ENCODE results near the gene THBS2. TPM values are rescaled to one million over a fixed set of nuclear protein-coding genes. Genes with fewer than 3 reads are reported as not detected.
A peak's percentile ranks its signal among the peaks of the same experiment; 100 is the strongest.

The THBS2 gene
- total RNA-seq, 1 donor from 2014 or later = 86.4 TPM

DNA sequence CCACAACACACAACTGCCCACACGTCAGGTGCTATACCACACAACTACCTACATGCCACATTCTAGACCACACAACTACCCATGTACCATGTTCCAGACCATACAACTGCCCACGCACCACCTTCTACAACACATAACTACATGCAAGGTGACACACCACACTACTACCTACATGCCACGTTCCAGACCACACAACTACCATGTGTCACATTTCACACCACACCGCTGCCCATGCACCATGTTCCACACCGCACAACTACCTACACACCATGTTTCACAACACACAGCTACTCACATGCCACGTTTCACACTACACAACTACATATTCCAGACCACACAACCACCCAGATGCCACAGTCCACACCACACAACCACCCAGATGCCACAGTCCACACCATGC is 19.8 kb downstream of the THBS2 start:
- H3K4me3 ChIP-seq = no peak overlapping the region
- H3K36me3 ChIP-seq = peaks cover 0 to 45% of the 10 kb centered on the region in 2 donors
- no peaks in the 10 kb centered on the region for H3K9me3 ChIP-seq
- DNase-seq (ENCODE audit: extremely low spot score in 2 of 2) = peak; percentile 79 to 87
- peak overlapping the region; percentile 1 for H3K27ac ChIP-seq
- H3K4me1 ChIP-seq = no peaks in the 10 kb centered on the region
- TF ChIP-seq, protein P1, sequence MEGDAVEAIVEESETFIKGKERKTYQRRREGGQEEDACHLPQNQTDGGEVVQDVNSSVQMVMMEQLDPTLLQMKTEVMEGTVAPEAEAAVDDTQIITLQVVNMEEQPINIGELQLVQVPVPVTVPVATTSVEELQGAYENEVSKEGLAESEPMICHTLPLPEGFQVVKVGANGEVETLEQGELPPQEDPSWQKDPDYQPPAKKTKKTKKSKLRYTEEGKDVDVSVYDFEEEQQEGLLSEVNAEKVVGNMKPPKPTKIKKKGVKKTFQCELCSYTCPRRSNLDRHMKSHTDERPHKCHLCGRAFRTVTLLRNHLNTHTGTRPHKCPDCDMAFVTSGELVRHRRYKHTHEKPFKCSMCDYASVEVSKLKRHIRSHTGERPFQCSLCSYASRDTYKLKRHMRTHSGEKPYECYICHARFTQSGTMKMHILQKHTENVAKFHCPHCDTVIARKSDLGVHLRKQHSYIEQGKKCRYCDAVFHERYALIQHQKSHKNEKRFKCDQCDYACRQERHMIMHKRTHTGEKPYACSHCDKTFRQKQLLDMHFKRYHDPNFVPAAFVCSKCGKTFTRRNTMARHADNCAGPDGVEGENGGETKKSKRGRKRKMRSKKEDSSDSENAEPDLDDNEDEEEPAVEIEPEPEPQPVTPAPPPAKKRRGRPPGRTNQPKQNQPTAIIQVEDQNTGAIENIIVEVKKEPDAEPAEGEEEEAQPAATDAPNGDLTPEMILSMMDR (IDR thresholded peaks at IDR 0.05) = no peak
- TF ChIP-seq POLR2AphosphoS5 (IDR thresholded peaks at IDR 0.05; ENCODE audit: insufficient read depth in 1 of 2, low read depth in 1 of 2) (no peak), POLR2A (IDR thresholded peaks at IDR 0.05) (no peak)
- intact Hi-C loops (cut with DNase I) = no loop called here
- H3K27me3 ChIP-seq = no peaks in the 10 kb centered on the region

DNA sequence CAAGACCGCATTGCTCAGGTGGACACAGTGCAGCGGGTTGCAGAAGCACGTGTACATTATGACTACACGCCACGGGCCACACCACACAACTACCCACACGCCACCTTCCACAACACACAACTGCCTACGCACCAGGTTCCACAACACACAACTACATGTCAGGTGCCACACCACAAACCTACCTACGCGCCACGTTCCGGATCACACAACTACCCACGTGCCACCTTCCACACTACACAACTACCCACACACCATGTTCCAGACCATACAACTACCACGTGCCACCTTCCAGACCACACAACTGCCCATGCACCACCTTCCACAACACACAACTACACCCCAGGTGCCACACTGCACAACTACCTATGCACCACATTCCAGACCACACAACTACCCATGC is 20.5 kb downstream of the THBS2 start:
- DNase-seq (ENCODE audit: extremely low spot score in 2 of 2) = peak in 1 of 2 donors; percentile 84
- no peak for TF ChIP-seq POLR2A (IDR thresholded peaks at IDR 0.05)
- TF ChIP-seq POLR2AphosphoS5 (IDR thresholded peaks at IDR 0.05; ENCODE audit: insufficient read depth in 1 of 2, low read depth in 1 of 2) = no peak
- TF ChIP-seq, protein P1 (IDR thresholded peaks at IDR 0.05) = no peak
- Histone ChIP-seq H3K36me3 (peaks cover 0 to 50% of the 10 kb centered on the region in 2 donors), H3K4me3 (no peak overlapping the region), H3K9me3 (no peaks in the 10 kb centered on the region), H3K27me3 (no peaks in the 10 kb centered on the region), H3K4me1 (no peaks in the 10 kb centered on the region), H3K27ac (no peak overlapping the region)
- intact Hi-C loops (cut with DNase I) = no loop called here

DNA sequence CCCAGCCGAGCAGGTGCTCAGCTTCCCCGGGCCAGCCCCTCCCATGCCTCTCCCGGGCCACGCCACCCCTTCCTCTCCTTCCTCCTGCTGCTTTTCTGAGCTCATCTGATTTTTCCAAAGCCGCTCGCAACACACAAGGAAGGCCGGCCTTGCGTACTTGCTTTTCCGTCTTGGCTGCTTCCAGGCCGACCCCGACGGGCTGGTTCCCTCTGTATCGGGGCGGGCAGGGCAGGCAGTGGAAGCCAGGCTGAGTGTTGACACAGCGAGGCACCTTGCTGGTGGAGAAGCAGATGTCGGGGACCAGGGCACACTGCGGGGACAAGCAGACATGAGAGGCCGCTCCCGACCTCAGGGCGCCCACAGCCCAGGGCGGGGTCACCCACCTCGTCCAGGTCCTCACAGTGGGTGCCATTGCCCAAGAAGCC is 21.1 kb downstream of the THBS2 start:
- no peaks in the 10 kb centered on the region for H3K4me1 ChIP-seq
- peak; percentile 83 to 87 for DNase-seq (ENCODE audit: extremely low spot score in 2 of 2)
- intact Hi-C loops (cut with DNase I) = no loop called here
- no peak overlapping the region for H3K4me3 ChIP-seq
- H3K27ac ChIP-seq = no peak overlapping the region
- H3K9me3 ChIP-seq = no peaks in the 10 kb centered on the region
- TF ChIP-seq POLR2A (IDR thresholded peaks at IDR 0.05) (no peak), POLR2AphosphoS5 (IDR thresholded peaks at IDR 0.05; ENCODE audit: insufficient read depth in 1 of 2, low read depth in 1 of 2) (no peak)
- TF ChIP-seq, protein P1 (IDR thresholded peaks at IDR 0.05) = no peak
- peaks cover 0 to 51% of the 10 kb centered on the region in 2 donors for H3K36me3 ChIP-seq
- no peaks in the 10 kb centered on the region for H3K27me3 ChIP-seq

DNA sequence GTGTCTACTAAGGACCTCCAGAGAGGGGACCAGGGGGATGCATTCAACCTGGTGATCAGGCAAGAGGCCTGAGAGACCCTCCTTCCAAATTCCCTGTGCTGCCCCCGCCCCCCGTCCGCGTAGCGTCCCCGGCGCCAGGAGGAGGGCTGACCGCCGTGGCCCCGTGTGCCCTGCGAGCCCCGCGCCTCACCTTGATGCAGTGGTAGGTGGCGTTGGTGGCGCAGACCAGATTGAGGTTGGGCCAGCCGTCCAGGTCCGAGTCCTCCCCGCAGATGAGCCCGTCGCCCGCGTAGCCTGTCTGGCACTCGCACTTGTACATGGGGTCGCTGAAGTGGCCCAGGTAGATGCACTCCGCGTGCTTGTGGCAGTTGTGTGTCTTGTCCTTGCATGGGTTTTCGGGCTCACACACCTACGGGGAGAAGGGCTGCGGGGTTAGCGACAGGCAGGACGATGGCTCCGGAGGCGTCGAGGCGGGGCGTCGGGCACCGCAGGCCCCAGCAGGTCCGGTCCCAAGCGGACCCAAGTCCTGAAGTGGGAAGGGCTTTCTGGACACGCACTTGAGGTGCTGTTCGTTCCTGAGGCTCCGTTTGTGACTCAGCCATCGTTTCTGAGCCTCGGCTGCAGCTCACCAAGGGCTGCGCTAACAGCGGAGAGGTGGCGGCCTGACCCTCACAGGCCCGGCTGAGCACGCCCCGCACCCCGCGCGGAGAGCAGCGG is 21.7 kb downstream of the THBS2 start:
- no peak overlapping the region for H3K27ac ChIP-seq
- TF ChIP-seq POLR2A (IDR thresholded peaks at IDR 0.05) = no peak
- TF ChIP-seq POLR2AphosphoS5 (IDR thresholded peaks at IDR 0.05; ENCODE audit: insufficient read depth in 1 of 2, low read depth in 1 of 2) = no peak
- TF ChIP-seq, protein P1 (IDR thresholded peaks at IDR 0.05) = no peak
- intact Hi-C loops (cut with DNase I) = no loop called here

More for the DNA sequence above, 21.7 kb downstream of the THBS2 start:
- no peaks in the 10 kb centered on the region for H3K4me1 ChIP-seq
- H3K4me3 ChIP-seq = no peak overlapping the region
- H3K9me3 ChIP-seq = no peaks in the 10 kb centered on the region
- peak; percentile 87 to 96 for DNase-seq (ENCODE audit: extremely low spot score in 2 of 2)
- no peaks in the 10 kb centered on the region for H3K27me3 ChIP-seq
- H3K36me3 ChIP-seq = peaks cover 0 to 46% of the 10 kb centered on the region in 2 donors

All from vagina (tissue), 2 donors.